ENCODE results near the gene SPATC1L.

GRCh38 chr21:46141767-46142581, 42.3 kb downstream of the SPATC1L start:
- no peak for TF ChIP-seq CTCF (IDR thresholded peaks at IDR 0.05 in 4 of 5, conservative IDR thresholded peaks at IDR 0.05 in 1 of 5)
- TF ChIP-seq POLR2A (IDR thresholded peaks at IDR 0.05), result no peak

Measured in gastrocnemius medialis (tissue), 4 donors.